HG03095 (cell line): ENCODE data around the gene CACNG4.

Source experiments
- ATAC-seq: cut with Tn5 transposase; IDR thresholded peaks from one replicate; pipeline ENCODE4 v1.9.1; 2021; ENCODE audit warnings: moderate library complexity; ENCODE audit not compliant: unreplicated experiment

The CACNG4 gene

GRCh38 chr17:66983414-66984021 is 19.0 kb downstream of the CACNG4 start:
- ATAC-seq, result no peak

GRCh38 chr17:66984730-66985129 is 20.2 kb downstream of the CACNG4 start:
- no peak for ATAC-seq

GRCh38 chr17:66985338-66986237 is 21.1 kb downstream of the CACNG4 start:
- no peak for ATAC-seq

- no peak for ATAC-seq
Observed at GRCh38 chr17:66986659-66987058, 22.2 kb downstream of the CACNG4 start.

- no peak for ATAC-seq
Observed at GRCh38 chr17:66987059-66987616, 22.6 kb downstream of the CACNG4 start.

GRCh38 chr17:66988069-66988798 is 23.7 kb downstream of the CACNG4 start:
- ATAC-seq, result no peak

- no peak for ATAC-seq
Observed at GRCh38 chr17:66989076-66989475, 24.6 kb downstream of the CACNG4 start.

GRCh38 chr17:66989579-66989978 is 25.1 kb downstream of the CACNG4 start:
- no peak for ATAC-seq

- ATAC-seq, result no peak
Observed at GRCh38 chr17:66990047-66990446, 25.5 kb downstream of the CACNG4 start.

GRCh38 chr17:66992911-66993442 is 28.5 kb downstream of the CACNG4 start:
- no peak for ATAC-seq

- ATAC-seq, result no peak
Observed at GRCh38 chr17:66994361-66994760, 29.9 kb downstream of the CACNG4 start.

GRCh38 chr17:66994930-66995535 is 30.5 kb downstream of the CACNG4 start:
- no peak for ATAC-seq

GRCh38 chr17:66995944-66996343 is 31.4 kb downstream of the CACNG4 start:
- no peak for ATAC-seq

GRCh38 chr17:66996926-66997325 is 32.4 kb downstream of the CACNG4 start:
- no peak for ATAC-seq

- ATAC-seq, result no peak
Observed at GRCh38 chr17:67003231-67003630, 38.7 kb downstream of the CACNG4 start.

GRCh38 chr17:67004181-67004580 is 39.7 kb downstream of the CACNG4 start:
- no peak for ATAC-seq

- no peak for ATAC-seq
Observed at GRCh38 chr17:67007266-67007665, 42.8 kb downstream of the CACNG4 start.

GRCh38 chr17:67008101-67008500 is 43.6 kb downstream of the CACNG4 start:
- ATAC-seq, result no peak

GRCh38 chr17:67011527-67012175 is 47.1 kb downstream of the CACNG4 start:
- ATAC-seq, result no peak

- ATAC-seq, result no peak
Observed at GRCh38 chr17:67013891-67014290, 49.4 kb downstream of the CACNG4 start.
